Nephron progenitor cell (in vitro differentiated cells): ENCODE results near the gene ASTN2.
A peak's percentile ranks its signal among the peaks of the same experiment; 100 is the strongest.

Source experiments
- DNase-seq: peaks from one replicate; pipeline ENCODE4 v3.0.0; 2021
- H3K27ac Mint-ChIP-seq: 2 replicates; pipeline ENCODE4 v1.8.0; 2021; ENCODE audit warnings: mild to moderate bottlenecking, moderate library complexity, mixed read lengths
- H3K27me3 Mint-ChIP-seq: 2 replicates; pipeline ENCODE4 v1.8.0; 2021; ENCODE audit warnings: mild to moderate bottlenecking, low read depth, mixed read lengths; ENCODE audit not compliant: poor library complexity
- H3K36me3 Mint-ChIP-seq: 2 replicates; pipeline ENCODE4 v1.8.0; 2021; ENCODE audit warnings: low read depth, mixed read lengths
- H3K4me1 Mint-ChIP-seq: 2 replicates; pipeline ENCODE4 v1.8.0; 2021; ENCODE audit warnings: mixed read lengths
- H3K4me3 Mint-ChIP-seq: 2 replicates; pipeline ENCODE4 v1.8.0; 2021; ENCODE audit warnings: mild to moderate bottlenecking, moderate library complexity, mixed read lengths
- H3K9me3 Mint-ChIP-seq: 2 replicates; pipeline ENCODE4 v1.8.0; 2021; ENCODE audit warnings: mild to moderate bottlenecking, moderate library complexity, mixed read lengths
- TF ChIP-seq, protein P1 (sequence below): fragments of 200-600 bp; sonication (generic); IDR thresholded peaks from 2 replicates; pipeline ENCODE4 v1.5.0; 2021; ENCODE audit warnings: antibody characterized with exemption

ASTN2 gene

GRCh38 chr9:117095081-117095480 is 319.8 kb downstream of the ASTN2 start:
- DNase-seq = no peak
- no peak overlapping the region for H3K4me3 Mint-ChIP-seq
- H3K27me3 Mint-ChIP-seq = peaks cover 12% of the 10 kb centered on the region
- no peaks in the 10 kb centered on the region for H3K36me3 Mint-ChIP-seq
- H3K27ac Mint-ChIP-seq = no peak overlapping the region
- TF ChIP-seq, protein P1, sequence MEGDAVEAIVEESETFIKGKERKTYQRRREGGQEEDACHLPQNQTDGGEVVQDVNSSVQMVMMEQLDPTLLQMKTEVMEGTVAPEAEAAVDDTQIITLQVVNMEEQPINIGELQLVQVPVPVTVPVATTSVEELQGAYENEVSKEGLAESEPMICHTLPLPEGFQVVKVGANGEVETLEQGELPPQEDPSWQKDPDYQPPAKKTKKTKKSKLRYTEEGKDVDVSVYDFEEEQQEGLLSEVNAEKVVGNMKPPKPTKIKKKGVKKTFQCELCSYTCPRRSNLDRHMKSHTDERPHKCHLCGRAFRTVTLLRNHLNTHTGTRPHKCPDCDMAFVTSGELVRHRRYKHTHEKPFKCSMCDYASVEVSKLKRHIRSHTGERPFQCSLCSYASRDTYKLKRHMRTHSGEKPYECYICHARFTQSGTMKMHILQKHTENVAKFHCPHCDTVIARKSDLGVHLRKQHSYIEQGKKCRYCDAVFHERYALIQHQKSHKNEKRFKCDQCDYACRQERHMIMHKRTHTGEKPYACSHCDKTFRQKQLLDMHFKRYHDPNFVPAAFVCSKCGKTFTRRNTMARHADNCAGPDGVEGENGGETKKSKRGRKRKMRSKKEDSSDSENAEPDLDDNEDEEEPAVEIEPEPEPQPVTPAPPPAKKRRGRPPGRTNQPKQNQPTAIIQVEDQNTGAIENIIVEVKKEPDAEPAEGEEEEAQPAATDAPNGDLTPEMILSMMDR = no peak
- no peaks in the 10 kb centered on the region for H3K9me3 Mint-ChIP-seq
- peaks cover 44% of the 10 kb centered on the region for H3K4me1 Mint-ChIP-seq

- Mint-ChIP-seq H3K36me3 (no peaks in the 10 kb centered on the region), H3K4me1 (peaks cover 44% of the 10 kb centered on the region), H3K4me3 (no peak overlapping the region), H3K27ac (peak overlapping the region; percentile 75), H3K9me3 (no peaks in the 10 kb centered on the region), H3K27me3 (peaks cover 9% of the 10 kb centered on the region)
- TF ChIP-seq, protein P1 = no peak
- DNase-seq = no peak
Measured at GRCh38 chr9:117093891-117094844, 320.7 kb downstream of the ASTN2 start.

DNA sequence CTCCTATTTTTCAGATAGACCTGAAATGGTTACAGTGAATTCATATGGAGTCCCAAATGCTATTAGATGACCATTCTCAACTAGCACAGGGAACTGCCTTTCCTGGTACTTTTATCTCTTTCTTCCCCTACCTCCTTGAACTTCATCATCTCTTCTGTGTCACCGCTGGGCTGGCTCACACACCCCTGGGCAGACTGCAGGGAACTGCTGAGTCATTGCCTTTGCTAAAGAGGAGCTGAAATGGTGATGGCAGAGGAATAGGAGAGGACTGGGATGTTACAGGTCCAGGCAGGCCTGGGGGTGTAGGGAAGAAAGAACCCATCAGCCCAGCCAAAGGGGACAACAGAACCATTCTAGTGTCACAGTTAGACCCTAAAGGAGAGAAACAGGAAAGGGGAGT is 322.3 kb downstream of the ASTN2 start:
- peaks cover 44% of the 10 kb centered on the region for H3K4me1 Mint-ChIP-seq
- H3K27ac Mint-ChIP-seq = no peak overlapping the region
- H3K36me3 Mint-ChIP-seq = no peaks in the 10 kb centered on the region
- TF ChIP-seq, protein P1 = no peak
- H3K4me3 Mint-ChIP-seq = no peak overlapping the region
- no peak for DNase-seq
- H3K27me3 Mint-ChIP-seq = peaks cover 10% of the 10 kb centered on the region
- no peaks in the 10 kb centered on the region for H3K9me3 Mint-ChIP-seq

GRCh38 chr9:117091529-117091928 is 323.3 kb downstream of the ASTN2 start:
- TF ChIP-seq, protein P1 = no peak
- Mint-ChIP-seq H3K4me1 (peaks cover 44% of the 10 kb centered on the region), H3K27ac (no peak overlapping the region), H3K27me3 (peaks cover 12% of the 10 kb centered on the region), H3K36me3 (no peaks in the 10 kb centered on the region), H3K4me3 (no peak overlapping the region), H3K9me3 (no peaks in the 10 kb centered on the region)
- DNase-seq = no peak

- Mint-ChIP-seq H3K4me3 (no peak overlapping the region), H3K27ac (no peak overlapping the region), H3K9me3 (no peaks in the 10 kb centered on the region), H3K27me3 (peaks cover 13% of the 10 kb centered on the region), H3K4me1 (peaks cover 30% of the 10 kb centered on the region), H3K36me3 (no peaks in the 10 kb centered on the region)
- TF ChIP-seq, protein P1 = no peak
- no peak for DNase-seq
Measured at GRCh38 chr9:117088786-117089185, 326.1 kb downstream of the ASTN2 start.

DNA sequence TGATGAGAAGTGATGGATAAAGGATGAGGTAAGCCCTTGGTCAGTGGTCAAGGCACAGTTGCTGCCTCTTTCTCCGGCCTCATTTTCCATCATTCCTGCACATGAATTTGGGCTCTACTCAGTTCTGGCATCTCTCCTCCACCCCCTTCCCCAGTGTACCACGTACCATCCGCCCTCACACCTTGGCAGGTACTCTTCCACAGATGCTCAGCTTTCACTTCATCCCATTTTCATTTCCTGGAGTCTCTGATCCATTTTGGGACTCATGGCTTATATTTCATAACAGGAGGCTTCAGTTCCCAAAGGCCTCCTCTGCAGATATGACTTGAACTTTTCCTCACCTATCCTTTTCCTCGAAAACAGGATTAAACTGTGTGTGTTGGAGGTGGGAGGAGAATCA is 326.7 kb downstream of the ASTN2 start:
- no peaks in the 10 kb centered on the region for H3K36me3 Mint-ChIP-seq

More for the DNA sequence above, 326.7 kb downstream of the ASTN2 start:
- Mint-ChIP-seq H3K27ac (no peak overlapping the region), H3K4me3 (no peak overlapping the region), H3K9me3 (no peaks in the 10 kb centered on the region), H3K4me1 (peaks cover 30% of the 10 kb centered on the region), H3K27me3 (peaks cover 14% of the 10 kb centered on the region)
- no peak for DNase-seq
- TF ChIP-seq, protein P1 = no peak
